OCI-LY1 (cell line): Measurements from ENCODE around the gene NDUFS4.

Experiments
- H2AFZ ChIP-seq: fragments of 200-600 bp; sonication (generic), shearing (Covaris generic); 2 replicates; pipeline ENCODE4 v1.6.0; 2014; ENCODE audit warnings: antibody characterized with exemption, mild to moderate bottlenecking, low read length
- H3F3A ChIP-seq: fragments of 200-600 bp; sonication (generic), shearing (Covaris generic); 2 replicates; pipeline ENCODE4 v1.6.0; 2014; ENCODE audit warnings: mild to moderate bottlenecking, antibody characterized with exemption, low read length, moderate library complexity; ENCODE audit not compliant: insufficient read depth
- H3K27ac ChIP-seq: fragments of 200-600 bp; sonication (generic); 2 replicates; pipeline ENCODE4 v1.5.1; 2014; ENCODE audit warnings: low read length, mixed run types, mild to moderate bottlenecking, low read depth; ENCODE audit not compliant: poor library complexity, severe bottlenecking
- H3K27me3 ChIP-seq: fragments of 200-600 bp; sonication (generic); 2 replicates; pipeline ENCODE4 v1.6.0; 2014; ENCODE audit warnings: antibody characterized with exemption, mild to moderate bottlenecking, low read length, moderate library complexity; ENCODE audit not compliant: insufficient read depth
- H3K36me3 ChIP-seq: fragments of 200-600 bp; sonication (generic); 2 replicates; pipeline ENCODE4 v1.6.1; 2014; ENCODE audit warnings: mild to moderate bottlenecking, antibody characterized with exemption, low read length, moderate library complexity, mixed read lengths; ENCODE audit not compliant: insufficient read depth
- H3K4me1 ChIP-seq: fragments of 200-600 bp; sonication (generic); 2 replicates; pipeline ENCODE4 v1.5.1; 2014; ENCODE audit warnings: mild to moderate bottlenecking, low read length, moderate library complexity; ENCODE audit not compliant: insufficient read depth, severe bottlenecking
- H3K4me2 ChIP-seq: fragments of 200-600 bp; sonication (generic), shearing (Covaris generic); 2 replicates; pipeline ENCODE4 v1.6.1; 2014; ENCODE audit warnings: low read length
- H3K4me3 ChIP-seq: fragments of 200-600 bp; sonication (generic); 2 replicates; pipeline ENCODE4 v1.5.1; 2014; ENCODE audit warnings: low read length, low read depth, mild to moderate bottlenecking, mixed read lengths; ENCODE audit not compliant: poor library complexity, severe bottlenecking
- H3K79me2 ChIP-seq: fragments of 200-600 bp; shearing (Covaris generic); 2 replicates; pipeline ENCODE4 v1.6.1; 2016; ENCODE audit warnings: mixed run types, low read length, mixed read lengths; ENCODE audit not compliant: insufficient read depth
- H3K9ac ChIP-seq: fragments of 200-600 bp; sonication (generic), shearing (Covaris generic); 2 replicates; pipeline ENCODE4 v1.6.1; 2014; ENCODE audit warnings: mild to moderate bottlenecking, low read length, mixed read lengths
- H3K9me2 ChIP-seq: fragments of 200-600 bp; sonication (generic), shearing (Covaris generic); 2 replicates; pipeline ENCODE4 v1.6.1; 2014; ENCODE audit warnings: low read depth, mild to moderate bottlenecking, low read length, mixed read lengths
- H3K9me3 ChIP-seq: fragments of 200-600 bp; shearing (Covaris generic); 2 replicates; pipeline ENCODE4 v1.6.1; 2014; ENCODE audit warnings: low read length, mixed read lengths
- H4K20me1 ChIP-seq: fragments of 200-600 bp; sonication (generic), shearing (Covaris generic); 2 replicates; pipeline ENCODE4 v1.6.0; 2016; ENCODE audit warnings: mild to moderate bottlenecking, low read length; ENCODE audit not compliant: insufficient read depth
- CTCF ChIP-seq: fragments of 200-600 bp; sonication (generic), shearing (Covaris generic); IDR thresholded peaks from 2 replicates; pipeline ENCODE4 v1.5.1; 2017; ENCODE audit warnings: mild to moderate bottlenecking, antibody characterized with exemption, low read length, moderate library complexity, mixed read lengths
- EZH2 ChIP-seq: fragments of 200-600 bp; sonication (generic), shearing (Covaris generic); IDR thresholded peaks from 2 replicates; pipeline ENCODE4 v1.8.0; 2017; ENCODE audit warnings: borderline replicate concordance, mixed run types, mild to moderate bottlenecking, antibody characterized with exemption, low read length, moderate library complexity, mixed read lengths

NDUFS4 gene

GRCh38 chr5:53575831-53576230, 15.4 kb downstream of the NDUFS4 start:
- no peaks in the 10 kb centered on the region for H3K36me3 ChIP-seq
- H3K4me1 ChIP-seq: no peaks in the 10 kb centered on the region
- no peaks in the 10 kb centered on the region for H3K9me3 ChIP-seq
- H3K27ac ChIP-seq: no peak overlapping the region
- peaks cover 38% of the 10 kb centered on the region for H3K79me2 ChIP-seq
- no peak overlapping the region for H3K9ac ChIP-seq
- no peaks in the 10 kb centered on the region for H3K9me2 ChIP-seq
- H3F3A ChIP-seq: no peaks in the 10 kb centered on the region
- no peak overlapping the region for H3K4me2 ChIP-seq
- no peak overlapping the region for H2AFZ ChIP-seq
- TF ChIP-seq CTCF (no peak), EZH2 (no peak)
- no peaks in the 10 kb centered on the region for H3K27me3 ChIP-seq
- no peak overlapping the region for H3K4me3 ChIP-seq
- no peaks in the 10 kb centered on the region for H4K20me1 ChIP-seq

GRCh38 chr5:53576674-53577073, 16.2 kb downstream of the NDUFS4 start:
- H3K9me3 ChIP-seq: no peaks in the 10 kb centered on the region
- no peaks in the 10 kb centered on the region for H3F3A ChIP-seq
- TF ChIP-seq EZH2: no peak
- TF ChIP-seq CTCF: no peak
- H3K4me1 ChIP-seq: no peaks in the 10 kb centered on the region
- H4K20me1 ChIP-seq: no peaks in the 10 kb centered on the region
- no peak overlapping the region for H3K4me3 ChIP-seq
- H3K36me3 ChIP-seq: no peaks in the 10 kb centered on the region
- H2AFZ ChIP-seq: no peak overlapping the region
- H3K79me2 ChIP-seq: peaks cover 34% of the 10 kb centered on the region
- H3K4me2 ChIP-seq: no peak overlapping the region
- no peaks in the 10 kb centered on the region for H3K27me3 ChIP-seq
- H3K9me2 ChIP-seq: no peaks in the 10 kb centered on the region
- H3K27ac ChIP-seq: no peak overlapping the region
- no peak overlapping the region for H3K9ac ChIP-seq

GRCh38 chr5:53578854-53579253, 18.4 kb downstream of the NDUFS4 start:
- Histone ChIP-seq H2AFZ (no peak overlapping the region), H3K36me3 (no peaks in the 10 kb centered on the region), H4K20me1 (no peaks in the 10 kb centered on the region), H3K27me3 (no peaks in the 10 kb centered on the region), H3K9ac (no peak overlapping the region), H3K4me3 (no peak overlapping the region), H3K4me1 (no peaks in the 10 kb centered on the region), H3F3A (no peaks in the 10 kb centered on the region), H3K27ac (no peak overlapping the region), H3K79me2 (peaks cover 28% of the 10 kb centered on the region), H3K9me2 (no peaks in the 10 kb centered on the region), H3K4me2 (no peak overlapping the region), H3K9me3 (no peaks in the 10 kb centered on the region)
- TF ChIP-seq EZH2 (no peak), CTCF (no peak)
